ENCODE results near the gene CDR2.

- TF ChIP-seq CTCF (IDR thresholded peaks at IDR 0.05) (no peak), POLR2A (IDR thresholded peaks at IDR 0.05) (no peak)
Observed at GRCh38 chr16:22407486-22407885, 33.1 kb upstream of the CDR2 start.

Data from adrenal gland (tissue), 5 donors.